Glutamatergic neuron (in vitro differentiated cells): Measurements from ENCODE around the gene TMEM164. TPM values are rescaled to one million over a fixed set of nuclear protein-coding genes. Genes with fewer than 3 reads are reported as not detected.
A peak's percentile ranks its signal among the peaks of the same experiment; 100 is the strongest.

ENCODE experiments used
- DNase-seq: peaks from one replicate; pipeline ENCODE4 v3.0.0; 2022
- H3K27ac Mint-ChIP-seq: one replicate; pipeline ENCODE4 v1.8.0; 2020; ENCODE audit warnings: mild to moderate bottlenecking, mixed read lengths, inconsistent platforms; ENCODE audit not compliant: unreplicated experiment
- H3K27me3 Mint-ChIP-seq: one replicate; pipeline ENCODE4 v1.8.0; 2020; ENCODE audit warnings: mild to moderate bottlenecking, moderate library complexity, mixed read lengths, inconsistent platforms; ENCODE audit not compliant: unreplicated experiment
- H3K36me3 Mint-ChIP-seq: one replicate; pipeline ENCODE4 v1.8.0; 2020; ENCODE audit warnings: mild to moderate bottlenecking, mixed read lengths, inconsistent platforms; ENCODE audit not compliant: unreplicated experiment
- H3K4me1 Mint-ChIP-seq: one replicate; pipeline ENCODE4 v1.8.0; 2020; ENCODE audit warnings: mild to moderate bottlenecking, low read depth, mixed read lengths, inconsistent platforms; ENCODE audit not compliant: unreplicated experiment
- H3K4me3 Mint-ChIP-seq: one replicate; pipeline ENCODE4 v1.8.0; 2020; ENCODE audit warnings: mild to moderate bottlenecking, mixed read lengths, inconsistent platforms; ENCODE audit not compliant: unreplicated experiment
- H3K9me3 Mint-ChIP-seq: one replicate; pipeline ENCODE4 v1.8.0; 2020; ENCODE audit warnings: mild to moderate bottlenecking, moderate library complexity, mixed read lengths, inconsistent platforms; ENCODE audit not compliant: unreplicated experiment
- total RNA-seq: library from RNA; stranded (reverse); fragmentation: NEBNext Ultra II Directional; extraction: Animal tissue kit (Norgen Biotek cat#: 25700); gene quantifications from one replicate; pipeline ENCODE4 v1.2.1, GENCODE V29; 2021; ENCODE audit not compliant: unreplicated experiment
- TF ChIP-seq, protein P1 (sequence below): fragments of 200-600 bp; sonication (generic); IDR thresholded peaks from one replicate; pipeline ENCODE4 v1.5.0; 2021; ENCODE audit not compliant: partially characterized antibody, unreplicated experiment

The TMEM164 gene
- total RNA-seq, 1 donor from 2014 or later: 56.6 TPM

DNA sequence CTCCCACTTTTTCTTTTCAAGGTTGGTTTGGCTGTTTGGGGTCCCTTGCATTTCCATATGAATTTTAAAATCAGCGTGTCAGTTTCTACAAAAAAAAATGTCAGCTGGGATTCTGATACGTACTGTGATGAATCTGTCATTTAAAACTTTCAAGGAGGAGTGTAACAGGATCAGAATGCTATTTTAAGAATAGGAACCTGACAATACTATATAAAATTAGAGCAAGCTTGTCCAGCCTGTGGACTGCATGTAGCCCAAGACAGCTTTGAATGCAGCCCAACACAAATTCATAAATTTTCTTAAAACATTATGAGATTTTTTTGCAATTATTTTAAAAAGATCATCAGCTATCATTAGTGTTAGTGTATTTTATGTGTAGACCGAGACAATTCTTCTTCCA, 56.5 kb downstream of the TMEM164 start:
- H3K36me3 Mint-ChIP-seq: no peaks in the 10 kb centered on the region
- DNase-seq: no peak
- peaks cover 2% of the 10 kb centered on the region for H3K9me3 Mint-ChIP-seq
- H3K4me3 Mint-ChIP-seq: no peak overlapping the region
- H3K27me3 Mint-ChIP-seq: peaks cover 2% of the 10 kb centered on the region
- no peak overlapping the region for H3K27ac Mint-ChIP-seq
- H3K4me1 Mint-ChIP-seq: peaks cover 31% of the 10 kb centered on the region
- TF ChIP-seq, protein P1, sequence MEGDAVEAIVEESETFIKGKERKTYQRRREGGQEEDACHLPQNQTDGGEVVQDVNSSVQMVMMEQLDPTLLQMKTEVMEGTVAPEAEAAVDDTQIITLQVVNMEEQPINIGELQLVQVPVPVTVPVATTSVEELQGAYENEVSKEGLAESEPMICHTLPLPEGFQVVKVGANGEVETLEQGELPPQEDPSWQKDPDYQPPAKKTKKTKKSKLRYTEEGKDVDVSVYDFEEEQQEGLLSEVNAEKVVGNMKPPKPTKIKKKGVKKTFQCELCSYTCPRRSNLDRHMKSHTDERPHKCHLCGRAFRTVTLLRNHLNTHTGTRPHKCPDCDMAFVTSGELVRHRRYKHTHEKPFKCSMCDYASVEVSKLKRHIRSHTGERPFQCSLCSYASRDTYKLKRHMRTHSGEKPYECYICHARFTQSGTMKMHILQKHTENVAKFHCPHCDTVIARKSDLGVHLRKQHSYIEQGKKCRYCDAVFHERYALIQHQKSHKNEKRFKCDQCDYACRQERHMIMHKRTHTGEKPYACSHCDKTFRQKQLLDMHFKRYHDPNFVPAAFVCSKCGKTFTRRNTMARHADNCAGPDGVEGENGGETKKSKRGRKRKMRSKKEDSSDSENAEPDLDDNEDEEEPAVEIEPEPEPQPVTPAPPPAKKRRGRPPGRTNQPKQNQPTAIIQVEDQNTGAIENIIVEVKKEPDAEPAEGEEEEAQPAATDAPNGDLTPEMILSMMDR: no peak

DNA sequence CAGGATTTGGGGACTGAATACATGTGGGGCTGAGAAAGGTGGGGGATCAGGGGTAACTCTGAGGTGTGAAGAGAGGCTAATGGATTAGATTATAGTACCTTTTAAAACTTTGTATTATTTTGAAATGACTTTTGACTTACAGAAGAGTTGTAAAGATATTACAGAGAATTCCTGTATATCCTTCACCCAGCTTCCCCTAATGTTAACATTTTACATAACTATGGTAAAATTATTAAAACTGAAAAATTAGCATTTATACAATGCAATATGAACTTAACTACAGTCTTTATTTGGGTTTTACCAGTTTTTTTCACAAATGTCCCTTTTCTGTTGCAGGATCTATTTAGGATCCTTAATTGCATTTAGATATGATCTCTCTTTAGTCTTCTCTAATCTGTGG, 57.4 kb downstream of the TMEM164 start:
- H3K4me3 Mint-ChIP-seq: no peak overlapping the region
- peaks cover 31% of the 10 kb centered on the region for H3K4me1 Mint-ChIP-seq
- no peak overlapping the region for H3K27ac Mint-ChIP-seq
- peaks cover 2% of the 10 kb centered on the region for H3K27me3 Mint-ChIP-seq
- no peak for DNase-seq
- peaks cover 2% of the 10 kb centered on the region for H3K9me3 Mint-ChIP-seq
- no peaks in the 10 kb centered on the region for H3K36me3 Mint-ChIP-seq
- TF ChIP-seq, protein P1: no peak

- Mint-ChIP-seq H3K27me3 (peaks cover 2% of the 10 kb centered on the region), H3K36me3 (no peaks in the 10 kb centered on the region), H3K9me3 (peaks cover 2% of the 10 kb centered on the region), H3K27ac (no peak overlapping the region), H3K4me3 (no peak overlapping the region), H3K4me1 (peaks cover 26% of the 10 kb centered on the region)
- TF ChIP-seq, protein P1: no peak
- DNase-seq: no peak
These were observed 58.1 kb downstream of the TMEM164 start for GRCh38 chrX:110060846-110061537.

GRCh38 chrX:110062919-110063318, 60.0 kb downstream of the TMEM164 start:
- Mint-ChIP-seq H3K27me3 (peaks cover 2% of the 10 kb centered on the region), H3K4me1 (peaks cover 29% of the 10 kb centered on the region), H3K36me3 (no peaks in the 10 kb centered on the region), H3K27ac (peak overlapping the region; percentile 25), H3K4me3 (no peak overlapping the region), H3K9me3 (peaks cover 2% of the 10 kb centered on the region)
- TF ChIP-seq, protein P1: no peak
- DNase-seq: no peak

DNA sequence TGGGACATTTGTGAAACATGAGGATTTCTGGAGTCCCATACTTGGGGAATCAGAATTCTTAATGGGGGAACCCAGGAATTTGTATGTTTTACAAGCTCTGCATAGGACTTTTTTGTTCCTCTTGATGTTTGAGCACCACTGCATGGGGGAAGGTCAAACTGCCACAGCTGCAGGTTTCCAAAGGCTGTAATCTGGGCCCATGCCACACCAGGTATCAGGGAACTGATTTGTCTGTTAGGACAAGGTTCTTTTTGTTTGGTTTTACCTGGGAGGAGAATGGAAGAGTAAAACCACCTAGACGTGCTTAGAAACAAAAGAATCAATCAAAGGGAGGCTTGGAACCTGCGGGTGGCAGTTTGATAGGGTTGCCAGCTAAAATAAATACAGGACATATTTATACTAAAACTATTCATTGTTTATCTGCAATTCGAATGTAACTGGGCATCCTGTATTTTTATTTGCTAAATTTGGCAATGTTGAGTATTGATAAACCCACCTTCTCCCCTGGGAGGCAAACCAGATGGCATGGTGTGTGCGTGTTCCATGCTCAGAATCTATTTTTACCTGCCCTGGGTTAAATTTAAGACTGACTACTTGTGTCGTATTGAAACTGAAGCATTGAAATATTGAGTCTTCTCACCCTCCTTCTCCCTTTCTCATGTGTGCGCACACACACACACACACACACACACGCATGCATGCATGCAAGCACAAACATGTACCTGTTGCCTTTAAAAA, 63.7 kb downstream of the TMEM164 start:
- Mint-ChIP-seq H3K9me3 (no peaks in the 10 kb centered on the region), H3K4me1 (peaks cover 22% of the 10 kb centered on the region), H3K36me3 (no peaks in the 10 kb centered on the region), H3K27me3 (peaks cover 2% of the 10 kb centered on the region), H3K27ac (peak overlapping the region; percentile 89), H3K4me3 (peak overlapping the region; percentile 63)
- no peak for DNase-seq
- TF ChIP-seq, protein P1: no peak
